OCI-LY7 (cell line): Measurements from ENCODE around the gene TNFAIP8L3. TPM values are rescaled to one million over a fixed set of nuclear protein-coding genes. Genes with fewer than 3 reads are reported as not detected.

Experiments used
- BruUV-seq: library from RNA; stranded (reverse); fragments of 400-500 nt; replicated peaks from 2 replicates; lab custom pipeline; 2021; lab: Mats Ljungman, UMichigan
- CTCF ChIA-PET: fragments of 300-600 bp; sonication (Branson Sonifier 250); formaldehyde crosslinking; loops from one replicate; lab custom pipeline; 2022; ENCODE audit warnings: antibody characterized with exemption; ENCODE audit not compliant: unreplicated experiment; lab: Charles Lee
- POLR2A ChIA-PET: fragments of 300-600 bp; sonication (Branson Sonifier 250); formaldehyde crosslinking; loops from one replicate; lab custom pipeline; 2022; ENCODE audit warnings: antibody characterized with exemption; lab: Charles Lee
- DNase-seq: peaks from one replicate; pipeline ENCODE4 v3.0.0-alpha.2; 2015; ENCODE audit warnings: low spot score
- H2AFZ ChIP-seq: fragments of 200-600 bp; sonication (generic), shearing (Covaris generic); 2 replicates; pipeline ENCODE4 v1.6.1; 2014; ENCODE audit warnings: mild to moderate bottlenecking, antibody characterized with exemption, low read length, moderate library complexity
- H3K27ac ChIP-seq: fragments of 200-600 bp; sonication (generic); 2 replicates; pipeline ENCODE4 v1.5.1; 2014; ENCODE audit warnings: mixed run types, low read depth, mild to moderate bottlenecking, moderate library complexity, low read length, inconsistent platforms; ENCODE audit not compliant: poor library complexity, severe bottlenecking
- H3K36me3 ChIP-seq: fragments of 200-600 bp; sonication (generic); 2 replicates; pipeline ENCODE4 v1.6.1; 2014; ENCODE audit warnings: mild to moderate bottlenecking, antibody characterized with exemption, low read length, moderate library complexity, mixed read lengths; ENCODE audit not compliant: insufficient read depth
- H3K4me1 ChIP-seq: fragments of 200-600 bp; sonication (generic); 2 replicates; pipeline ENCODE4 v1.5.1; 2014; ENCODE audit warnings: mild to moderate bottlenecking, low read length; ENCODE audit not compliant: insufficient read depth, poor library complexity, severe bottlenecking
- H3K4me2 ChIP-seq: fragments of 200-600 bp; sonication (generic); 2 replicates; pipeline ENCODE4 v1.6.1; 2014; ENCODE audit warnings: mild to moderate bottlenecking, low read length
- H3K4me3 ChIP-seq: fragments of 200-600 bp; sonication (generic); 2 replicates; pipeline ENCODE4 v1.5.1; 2014; ENCODE audit warnings: mild to moderate bottlenecking, low read depth, low read length; ENCODE audit not compliant: poor library complexity, severe bottlenecking
- H3K79me2 ChIP-seq: fragments of 200-600 bp; sonication (generic); 2 replicates; pipeline ENCODE4 v1.6.1; 2016; ENCODE audit warnings: low read depth, mild to moderate bottlenecking, low read length, moderate library complexity, mixed read lengths; ENCODE audit not compliant: insufficient read depth
- H3K9me2 ChIP-seq: fragments of 200-600 bp; sonication (generic); 2 replicates; pipeline ENCODE4 v1.6.1; 2016; ENCODE audit warnings: mild to moderate bottlenecking, low read length, mixed read lengths; ENCODE audit not compliant: insufficient read depth
- H3K9me3 ChIP-seq: fragments of 200-600 bp; sonication (generic); 2 replicates; pipeline ENCODE4 v1.6.1; 2014; ENCODE audit warnings: mild to moderate bottlenecking, mixed run types, low read length, mixed read lengths
- H4K20me1 ChIP-seq: fragments of 200-600 bp; sonication (generic); 2 replicates; pipeline ENCODE4 v1.6.1; 2014; ENCODE audit warnings: mild to moderate bottlenecking, antibody characterized with exemption, low read length, moderate library complexity, mixed read lengths; ENCODE audit not compliant: insufficient read depth
- CTCF ChIP-seq: fragments of 200-600 bp; sonication (generic); conservative IDR thresholded peaks from 2 replicates; pipeline ENCODE4 v1.5.1; 2014; ENCODE audit warnings: mild to moderate bottlenecking, antibody characterized with exemption, low read length, moderate library complexity, mixed read lengths
- EZH2phosphoT487 ChIP-seq: fragments of 200-600 bp; sonication (generic); IDR thresholded peaks from 2 replicates; pipeline ENCODE4 v1.6.1; 2018; ENCODE audit warnings: low read depth, borderline replicate concordance, mild to moderate bottlenecking, mixed run types, antibody characterized with exemption, low read length, moderate library complexity, mixed read lengths
- intact Hi-C: fragments of 100-400 bp; cut with micrococcal nuclease; formaldehyde crosslinking; loops from one replicate; pipeline ENCODE4 v1.10.0; 2022; ENCODE audit not compliant: unreplicated experiment
- total RNA-seq, 2 experiments: library from RNA; depleted of rRNA in 1 of 2; stranded (reverse); fragments of >200 nt in 1 of 2; shearing (Covaris generic) in 1 of 2; gene quantifications; 2 replicates each; pipeline ENCODE4 v1.2.3, GENCODE V29; 2014 to 2022

The TNFAIP8L3 gene
- total RNA-seq, 2 experiments from 2014 or later = not detected

DNA sequence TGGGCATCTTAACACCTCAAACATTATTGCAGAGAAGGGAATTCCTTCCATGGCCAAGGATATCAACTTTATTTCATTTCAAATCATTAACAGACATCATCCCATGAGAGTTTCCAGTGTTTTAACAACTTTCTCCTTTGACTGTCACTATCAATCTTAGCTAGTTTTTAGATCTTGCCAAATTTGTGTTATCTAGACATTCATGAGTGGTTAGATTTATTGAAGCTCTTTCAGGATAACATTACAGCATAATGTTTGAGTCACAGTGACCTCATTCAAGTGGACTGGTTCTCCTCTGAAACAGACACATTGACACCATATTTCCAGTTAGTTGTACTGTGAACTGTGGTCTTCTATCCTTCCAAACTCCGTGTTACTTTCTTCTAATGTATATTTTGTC is 8.6 kb upstream of the TNFAIP8L3 start:
- Histone ChIP-seq H3K4me3 (no peak overlapping the region), H3K4me1 (no peaks in the 10 kb centered on the region), H4K20me1 (no peaks in the 10 kb centered on the region), H3K36me3 (no peaks in the 10 kb centered on the region), H3K4me2 (no peak overlapping the region), H3K27ac (no peak overlapping the region), H3K9me3 (no peaks in the 10 kb centered on the region), H2AFZ (no peak overlapping the region), H3K79me2 (no peaks in the 10 kb centered on the region), H3K9me2 (no peaks in the 10 kb centered on the region)
- BruUV-seq = no TSS peak
- ChIA-PET POLR2A (no interaction called here), CTCF (no interaction called here)
- TF ChIP-seq CTCF (no peak), EZH2phosphoT487 (no peak)
- no peak for DNase-seq
- intact Hi-C loops = no loop called here

- CTCF ChIA-PET = no interaction called here
- DNase-seq = no peak
These were observed 6.2 kb upstream of the TNFAIP8L3 start for GRCh38 chr15:51100785-51101489.

More at GRCh38 chr15:51100785-51101489, 6.2 kb upstream of the TNFAIP8L3 start:
- no peaks in the 10 kb centered on the region for H3K36me3 ChIP-seq
- H2AFZ ChIP-seq = no peak overlapping the region
- H3K4me2 ChIP-seq = no peak overlapping the region
- BruUV-seq = no TSS peak
- POLR2A ChIA-PET = no interaction called here
- intact Hi-C loops = no loop called here
- H3K27ac ChIP-seq = no peak overlapping the region
- no peaks in the 10 kb centered on the region for H3K79me2 ChIP-seq
- TF ChIP-seq CTCF (no peak), EZH2phosphoT487 (no peak)
- no peak overlapping the region for H3K4me3 ChIP-seq
- no peaks in the 10 kb centered on the region for H3K9me2 ChIP-seq
- no peaks in the 10 kb centered on the region for H3K4me1 ChIP-seq
- H3K9me3 ChIP-seq = no peaks in the 10 kb centered on the region
- no peaks in the 10 kb centered on the region for H4K20me1 ChIP-seq
